H1 (cell line): ENCODE results near the gene STAT1. TPM values are rescaled to one million over a fixed set of nuclear protein-coding genes. Genes with fewer than 3 reads are reported as not detected.

Source experiments
- CHD1 ChIP-seq: IDR thresholded peaks from 2 replicates; pipeline ENCODE4 v1.6.1; 2012; ENCODE audit warnings: low read depth, low read length, improper control_type of control experiment
- FOSL1 ChIP-seq: IDR thresholded peaks from 2 replicates; pipeline ENCODE4 v1.6.1; 2011; ENCODE audit warnings: mild to moderate bottlenecking, low read depth, low read length, moderate library complexity; ENCODE audit not compliant: insufficient read depth
- polyA plus RNA-seq, 7 experiments: library from polyadenylated mRNA; depleted of rRNA in 3 of 7; stranded (reverse) in 5 of 7; unstranded in 2 of 7; fragments of >200 nt in 5 of 7; fragments of 200-250 nt in 2 of 7; gene quantifications; 1 replicate in 5 of 7; 2 replicates in 1 of 7; 4 replicates in 1 of 7; pipeline versions ENCODE4 v1.2.1 to v1.2.3, GENCODE V29; 2011 to 2013; ENCODE audit warnings: missing spikeins in 2 of 7, mixed read lengths in 2 of 7
- total RNA-seq: library from RNA; stranded (reverse); fragmentation: NEBNext Ultra II Directional; extraction: Animal tissue kit (Norgen Biotek cat#: 25700); gene quantifications from 2 replicates; pipeline ENCODE4 v1.2.1, GENCODE V29; 2021

Gene STAT1
- total and polyA plus RNA-seq, 2 of the 8 experiments (the other 6 are each of a cell fraction or from before 2014, with no cell fraction given): 20.3 to 43.0 TPM

DNA sequence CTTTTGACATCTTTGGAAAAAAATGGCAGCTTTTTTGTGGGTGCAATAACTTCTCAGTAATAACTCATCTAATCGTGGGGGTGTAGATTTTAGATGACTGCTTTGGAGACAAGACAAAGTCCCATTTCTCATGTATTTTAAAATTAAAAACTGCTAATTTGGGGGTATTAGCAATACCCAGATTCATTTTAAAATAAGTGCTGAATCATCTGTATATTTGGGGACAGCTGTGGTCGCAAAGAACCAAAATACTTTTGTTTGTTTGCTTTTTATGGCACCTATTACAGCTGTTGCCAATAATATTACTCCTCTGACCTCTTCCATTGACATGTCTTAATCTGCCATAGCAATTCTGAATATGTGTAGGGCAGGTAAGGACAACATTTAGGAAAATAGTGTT is 45.4 kb downstream of the STAT1 start (continued):
- TF ChIP-seq FOSL1 (no peak), CHD1 (no peak)
